SU-DHL-6 (cell line): ENCODE data around the gene CAMK1D.
"Not testable (repeated sequence)": the region's sequence is repeated elsewhere in the genome, so short reads cannot be mapped to it uniquely, and the experiment has no call there.

Experiments used
- H2AFZ ChIP-seq: fragments of 200-600 bp; sonication (generic); 2 replicates; pipeline ENCODE4 v1.6.1; 2014; ENCODE audit warnings: low read depth, mild to moderate bottlenecking, moderate library complexity, mixed read lengths, antibody characterized with exemption, low read length; ENCODE audit not compliant: severe bottlenecking
- H3F3A ChIP-seq: fragments of 200-600 bp; shearing (Covaris generic); 2 replicates; pipeline ENCODE4 v1.6.0; 2016; ENCODE audit warnings: antibody characterized with exemption, mild to moderate bottlenecking; ENCODE audit not compliant: insufficient read depth
- H3K27ac ChIP-seq: fragments of 200-600 bp; sonication (generic); 2 replicates; pipeline ENCODE4 v1.5.1; 2016; ENCODE audit warnings: low read depth, mild to moderate bottlenecking, low read length, moderate library complexity, mixed read lengths
- H3K27me3 ChIP-seq: fragments of 200-600 bp; sonication (generic), shearing (Covaris generic); 2 replicates; pipeline ENCODE4 v1.6.0; 2014; ENCODE audit warnings: mild to moderate bottlenecking, low read length
- H3K36me3 ChIP-seq: fragments of 200-600 bp; sonication (generic); 2 replicates; pipeline ENCODE4 v1.6.1; 2014; ENCODE audit warnings: mild to moderate bottlenecking, low read length, mixed read lengths
- H3K4me2 ChIP-seq: fragments of 300-600, 200-600 bp; shearing (Covaris generic), sonication (generic); 2 replicates; pipeline ENCODE4 v1.6.0; 2014; ENCODE audit warnings: low read length, low read depth, mild to moderate bottlenecking; ENCODE audit not compliant: poor library complexity, severe bottlenecking
- H3K4me3 ChIP-seq: fragments of 200-600 bp; sonication (generic); 2 replicates; pipeline ENCODE4 v1.5.1; 2014; ENCODE audit warnings: antibody characterized with exemption, low read length, mild to moderate bottlenecking, mixed read lengths; ENCODE audit not compliant: insufficient read depth, poor library complexity, severe bottlenecking
- H3K79me2 ChIP-seq: fragments of 200-600 bp; sonication (generic); 2 replicates; pipeline ENCODE4 v1.6.1; 2014; ENCODE audit warnings: mild to moderate bottlenecking, low read length, moderate library complexity; ENCODE audit not compliant: insufficient read depth
- H3K9ac ChIP-seq: fragments of 200-600 bp; sonication (generic); 2 replicates; pipeline ENCODE4 v1.7.0; 2014; ENCODE audit warnings: mild to moderate bottlenecking, low read length
- H3K9me2 ChIP-seq: fragments of 200-600 bp; sonication (generic); replicated peaks from 2 replicates; pipeline ENCODE4 v1.6.1; 2014; ENCODE audit warnings: low read length; ENCODE audit not compliant: insufficient read depth
- H3K9me3 ChIP-seq: fragments of 200-600 bp; sonication (generic); 2 replicates; pipeline ENCODE4 v1.6.1; 2014; ENCODE audit warnings: low read length, mixed read lengths; ENCODE audit not compliant: insufficient read depth
- H4K20me1 ChIP-seq: fragments of 200-600 bp; sonication (generic); 2 replicates; pipeline ENCODE4 v1.6.1; 2014; ENCODE audit warnings: low read depth, mild to moderate bottlenecking, antibody characterized with exemption, low read length, moderate library complexity, mixed read lengths
- EZH2phosphoT487 ChIP-seq: fragments of 200-600 bp; sonication (generic), shearing (Covaris generic); conservative IDR thresholded peaks from 2 replicates; pipeline ENCODE4 v1.6.1; 2018; ENCODE audit warnings: mild to moderate bottlenecking, antibody characterized with exemption, low read length, moderate library complexity, mixed read lengths
- TF ChIP-seq, protein P1 (sequence below): fragments of 200-600 bp; sonication (generic); IDR thresholded peaks from one replicate; pipeline ENCODE4 v1.5.1; 2017; ENCODE audit warnings: antibody characterized with exemption, mild to moderate bottlenecking, low read length, moderate library complexity; ENCODE audit not compliant: insufficient read depth, poor library complexity, severe bottlenecking

Gene CAMK1D

DNA sequence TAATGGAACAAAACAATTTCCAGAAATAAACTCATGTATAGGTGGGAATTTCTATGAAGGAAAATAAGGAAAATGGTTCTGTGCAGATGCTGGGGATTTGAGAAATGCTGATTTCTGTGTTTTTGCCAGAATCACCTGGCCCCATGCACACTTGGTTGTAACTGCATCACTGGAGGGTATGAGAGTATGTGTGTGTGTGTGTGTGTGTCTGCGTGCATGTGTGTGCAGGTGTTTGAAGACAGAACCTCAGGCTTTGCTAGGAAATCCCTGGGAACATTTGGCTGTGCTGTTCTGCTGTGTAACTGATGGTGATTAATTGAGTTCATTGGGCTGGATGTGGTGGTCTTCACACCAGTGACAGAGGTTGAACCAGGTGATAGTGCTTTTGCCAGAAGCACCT is 141.6 kb downstream of the CAMK1D start:
- Histone ChIP-seq H3K27me3 (no peaks in the 10 kb centered on the region), H3K79me2 (peaks cover 98% of the 10 kb centered on the region), H3F3A (no peaks in the 10 kb centered on the region), H3K4me3 (no peak overlapping the region), H3K36me3 (no peaks in the 10 kb centered on the region), H3K4me2 (no peak overlapping the region), H3K9me2 (no peaks in the 10 kb centered on the region), H4K20me1 (peaks cover 3% of the 10 kb centered on the region; the same call in 1 of the 2 replicates), H3K27ac (no peak overlapping the region), H2AFZ (no peak overlapping the region), H3K9me3 (no peaks in the 10 kb centered on the region), H3K9ac (no peak overlapping the region)
- TF ChIP-seq, protein P1, sequence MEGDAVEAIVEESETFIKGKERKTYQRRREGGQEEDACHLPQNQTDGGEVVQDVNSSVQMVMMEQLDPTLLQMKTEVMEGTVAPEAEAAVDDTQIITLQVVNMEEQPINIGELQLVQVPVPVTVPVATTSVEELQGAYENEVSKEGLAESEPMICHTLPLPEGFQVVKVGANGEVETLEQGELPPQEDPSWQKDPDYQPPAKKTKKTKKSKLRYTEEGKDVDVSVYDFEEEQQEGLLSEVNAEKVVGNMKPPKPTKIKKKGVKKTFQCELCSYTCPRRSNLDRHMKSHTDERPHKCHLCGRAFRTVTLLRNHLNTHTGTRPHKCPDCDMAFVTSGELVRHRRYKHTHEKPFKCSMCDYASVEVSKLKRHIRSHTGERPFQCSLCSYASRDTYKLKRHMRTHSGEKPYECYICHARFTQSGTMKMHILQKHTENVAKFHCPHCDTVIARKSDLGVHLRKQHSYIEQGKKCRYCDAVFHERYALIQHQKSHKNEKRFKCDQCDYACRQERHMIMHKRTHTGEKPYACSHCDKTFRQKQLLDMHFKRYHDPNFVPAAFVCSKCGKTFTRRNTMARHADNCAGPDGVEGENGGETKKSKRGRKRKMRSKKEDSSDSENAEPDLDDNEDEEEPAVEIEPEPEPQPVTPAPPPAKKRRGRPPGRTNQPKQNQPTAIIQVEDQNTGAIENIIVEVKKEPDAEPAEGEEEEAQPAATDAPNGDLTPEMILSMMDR = no peak
- no peak for TF ChIP-seq EZH2phosphoT487

DNA sequence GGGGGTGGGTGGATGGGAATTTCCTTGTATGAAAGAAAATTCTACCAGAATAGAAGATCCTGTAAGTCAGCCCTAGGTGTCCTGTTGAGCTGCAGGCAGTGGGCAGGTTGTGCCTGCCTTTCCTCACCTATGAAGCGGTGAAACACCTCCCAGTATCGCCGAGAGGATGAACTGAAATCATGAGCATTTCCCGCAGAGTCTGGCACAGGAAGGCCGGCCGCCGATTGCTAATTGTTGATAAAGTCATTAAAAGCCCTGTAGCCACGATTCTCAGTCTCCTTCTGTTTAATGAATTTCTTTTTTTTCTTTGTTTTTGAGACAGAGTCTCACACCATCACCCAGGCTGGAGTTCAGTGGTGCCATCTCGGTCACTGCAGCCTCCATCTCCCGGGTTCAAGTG is 142.1 kb downstream of the CAMK1D start:
- TF ChIP-seq, protein P1 = no peak
- TF ChIP-seq EZH2phosphoT487 = no peak

DNA sequence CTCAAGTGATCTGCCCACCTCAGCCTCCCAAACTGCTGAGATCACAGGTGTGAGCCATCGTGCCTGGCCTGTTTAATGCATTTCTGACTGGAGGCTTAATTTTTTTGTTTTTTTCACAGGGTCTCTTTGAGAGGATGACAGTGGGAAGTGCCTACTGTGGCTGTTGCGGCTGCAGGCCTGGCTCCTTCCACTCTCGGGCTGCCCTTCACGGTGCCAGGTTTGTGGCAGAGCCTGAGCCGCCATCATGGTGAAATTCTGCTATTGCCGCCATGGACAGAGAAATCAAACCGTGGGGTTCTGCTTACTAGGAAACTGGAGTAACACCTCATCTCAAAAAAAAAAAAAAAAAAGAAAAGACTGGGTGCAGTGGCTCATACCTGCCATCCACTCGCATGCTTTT is 142.7 kb downstream of the CAMK1D start:
- no peak overlapping the region for H3K9ac ChIP-seq
- no peak for TF ChIP-seq EZH2phosphoT487
- TF ChIP-seq, protein P1 = no peak
- no peak overlapping the region for H3K4me2 ChIP-seq
- no peaks in the 10 kb centered on the region for H3K9me2 ChIP-seq
- no peaks in the 10 kb centered on the region for H3K9me3 ChIP-seq
- peaks cover 98% of the 10 kb centered on the region for H3K79me2 ChIP-seq
- H3K27ac ChIP-seq = no peak overlapping the region
- H3K36me3 ChIP-seq = no peaks in the 10 kb centered on the region
- H4K20me1 ChIP-seq = peaks cover 3% of the 10 kb centered on the region; the same call in 1 of the 2 replicates
- no peaks in the 10 kb centered on the region for H3K27me3 ChIP-seq
- H2AFZ ChIP-seq = no peak overlapping the region
- no peak overlapping the region for H3K4me3 ChIP-seq
- H3F3A ChIP-seq = no peaks in the 10 kb centered on the region

More for the DNA sequence above, 142.1 kb downstream of the CAMK1D start:
- H3K4me2 ChIP-seq = no peak overlapping the region
- H3K9me2 ChIP-seq = no peaks in the 10 kb centered on the region
- no peaks in the 10 kb centered on the region for H3F3A ChIP-seq
- H3K9ac ChIP-seq = no peak overlapping the region
- peaks cover 98% of the 10 kb centered on the region for H3K79me2 ChIP-seq
- no peak overlapping the region for H2AFZ ChIP-seq
- no peak overlapping the region for H3K4me3 ChIP-seq
- peaks cover 3% of the 10 kb centered on the region; the same call in 1 of the 2 replicates for H4K20me1 ChIP-seq
- no peaks in the 10 kb centered on the region for H3K27me3 ChIP-seq
- no peaks in the 10 kb centered on the region for H3K36me3 ChIP-seq
- H3K9me3 ChIP-seq = no peaks in the 10 kb centered on the region
- no peak overlapping the region for H3K27ac ChIP-seq

DNA sequence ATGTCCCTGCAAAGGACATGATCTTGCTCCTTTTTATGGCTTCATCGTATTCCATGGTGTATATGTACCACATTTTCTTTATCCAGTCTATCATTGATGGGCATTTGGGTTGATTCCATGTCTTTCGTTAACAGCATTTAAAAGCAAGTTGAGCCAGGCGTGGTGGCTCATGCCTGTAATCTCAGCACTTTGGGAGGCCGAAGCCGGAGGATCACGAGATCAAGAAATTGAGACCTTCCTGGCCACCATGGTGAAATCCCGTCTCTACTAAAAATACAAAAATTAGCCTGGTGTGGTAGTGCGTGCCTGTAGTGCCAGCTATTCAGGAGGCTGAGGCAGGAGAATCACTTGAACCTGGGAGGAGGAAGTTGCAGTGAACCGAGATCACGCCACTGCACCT is 147.7 kb downstream of the CAMK1D start:
- H3K9ac ChIP-seq, H4K20me1 ChIP-seq, H3K27ac ChIP-seq, H3K4me2 ChIP-seq, H3K9me2 ChIP-seq, H3F3A ChIP-seq, H3K27me3 ChIP-seq, H2AFZ ChIP-seq, H3K4me3 ChIP-seq, H3K36me3 ChIP-seq, H3K9me3 ChIP-seq: not testable (repeated sequence)
- peaks cover 98% of the 10 kb centered on the region for H3K79me2 ChIP-seq
